ENCODE results near the gene PPFIBP2.

- TF ChIP-seq, protein P1, sequence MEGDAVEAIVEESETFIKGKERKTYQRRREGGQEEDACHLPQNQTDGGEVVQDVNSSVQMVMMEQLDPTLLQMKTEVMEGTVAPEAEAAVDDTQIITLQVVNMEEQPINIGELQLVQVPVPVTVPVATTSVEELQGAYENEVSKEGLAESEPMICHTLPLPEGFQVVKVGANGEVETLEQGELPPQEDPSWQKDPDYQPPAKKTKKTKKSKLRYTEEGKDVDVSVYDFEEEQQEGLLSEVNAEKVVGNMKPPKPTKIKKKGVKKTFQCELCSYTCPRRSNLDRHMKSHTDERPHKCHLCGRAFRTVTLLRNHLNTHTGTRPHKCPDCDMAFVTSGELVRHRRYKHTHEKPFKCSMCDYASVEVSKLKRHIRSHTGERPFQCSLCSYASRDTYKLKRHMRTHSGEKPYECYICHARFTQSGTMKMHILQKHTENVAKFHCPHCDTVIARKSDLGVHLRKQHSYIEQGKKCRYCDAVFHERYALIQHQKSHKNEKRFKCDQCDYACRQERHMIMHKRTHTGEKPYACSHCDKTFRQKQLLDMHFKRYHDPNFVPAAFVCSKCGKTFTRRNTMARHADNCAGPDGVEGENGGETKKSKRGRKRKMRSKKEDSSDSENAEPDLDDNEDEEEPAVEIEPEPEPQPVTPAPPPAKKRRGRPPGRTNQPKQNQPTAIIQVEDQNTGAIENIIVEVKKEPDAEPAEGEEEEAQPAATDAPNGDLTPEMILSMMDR (conservative IDR thresholded peaks at IDR 0.05; ENCODE audit: low read length) = no peak
- no peak for TF ChIP-seq EZH2phosphoT487 (IDR thresholded peaks at IDR 0.05; ENCODE audit: borderline replicate concordance, low read depth, low read length)
Observed at GRCh38 chr11:7543302-7543701, 29.5 kb downstream of the PPFIBP2 start.
